GM23338 (cell line): ENCODE results near the gene SUPT7L. TPM values are rescaled to one million over a fixed set of nuclear protein-coding genes. Genes with fewer than 3 reads are reported as not detected.

Source experiments
- ATAC-seq: fragments of 200-7000 bp; cut with Tn5 transposase; 3 replicates; pipeline ENCODE4 v1.9.1; 2020
- DNase-seq: peaks from one replicate; pipeline ENCODE4 v3.0.0-alpha.2; 2015; ENCODE audit warnings: low spot score
- H2AFZ ChIP-seq: fragments of 200-600 bp; sonication (generic); 2 replicates; pipeline ENCODE4 v1.8.0; 2016; ENCODE audit warnings: antibody characterized with exemption, mild to moderate bottlenecking, moderate library complexity
- H3F3A ChIP-seq: fragments of 200-600 bp; sonication (generic); replicated peaks from 2 replicates; pipeline ENCODE4 v1.8.0; 2017; ENCODE audit warnings: antibody characterized with exemption, mixed run types, low read depth
- H3K27ac ChIP-seq: fragments of 200-600 bp; sonication (generic); 2 replicates; pipeline ENCODE4 v1.6.1; 2016; ENCODE audit warnings: low read depth
- H3K27me3 ChIP-seq: fragments of 200-600 bp; sonication (generic); 2 replicates; pipeline ENCODE4 v1.8.0; 2016; ENCODE audit warnings: mild to moderate bottlenecking, mixed run types, moderate library complexity; ENCODE audit not compliant: insufficient read depth
- H3K36me3 ChIP-seq: fragments of 200-600 bp; sonication (generic); 2 replicates; pipeline ENCODE4 v1.8.0; 2016; ENCODE audit warnings: mild to moderate bottlenecking; ENCODE audit not compliant: insufficient read depth
- H3K4me1 ChIP-seq: fragments of 200-600 bp; sonication (generic); 2 replicates; pipeline ENCODE4 v1.8.0; 2016; ENCODE audit warnings: mild to moderate bottlenecking, moderate library complexity; ENCODE audit not compliant: insufficient read depth
- H3K4me2 ChIP-seq: fragments of 200-600 bp; sonication (generic); 2 replicates; pipeline ENCODE4 v1.7.1; 2017; ENCODE audit warnings: mixed run types
- H3K4me3 ChIP-seq: fragments of 200-600 bp; sonication (generic); 2 replicates; pipeline ENCODE4 v1.6.1; 2016; ENCODE audit warnings: mixed run types
- H3K79me2 ChIP-seq: fragments of 200-600 bp; sonication (generic); replicated peaks from 2 replicates; pipeline ENCODE4 v1.8.0; 2017; ENCODE audit warnings: mild to moderate bottlenecking; ENCODE audit not compliant: insufficient read depth
- H3K9me2 ChIP-seq: fragments of 200-600 bp; sonication (generic); 2 replicates; pipeline ENCODE4 v1.8.0; 2017; ENCODE audit not compliant: insufficient read depth
- H4K20me1 ChIP-seq: fragments of 200-600 bp; sonication (generic); replicated peaks from 2 replicates; pipeline ENCODE4 v1.8.0; 2017; ENCODE audit warnings: mild to moderate bottlenecking; ENCODE audit not compliant: insufficient read depth
- H3K27ac Mint-ChIP-seq: 2 replicates; pipeline ENCODE4 v1.8.0; 2020; ENCODE audit warnings: inconsistent platforms, mild to moderate bottlenecking, moderate library complexity, mixed read lengths
- H3K27me3 Mint-ChIP-seq: 3 replicates; pipeline ENCODE4 v1.8.0; 2022; ENCODE audit warnings: low read depth, mild to moderate bottlenecking, moderate library complexity, mixed read lengths, inconsistent platforms; ENCODE audit not compliant: insufficient read depth, poor library complexity
- H3K36me3 Mint-ChIP-seq: 3 replicates; pipeline ENCODE4 v1.8.0; 2021; ENCODE audit warnings: low read depth, mild to moderate bottlenecking, inconsistent platforms, moderate library complexity, mixed read lengths
- H3K4me1 Mint-ChIP-seq: 3 replicates; pipeline ENCODE4 v1.8.0; 2020; ENCODE audit warnings: mild to moderate bottlenecking, inconsistent platforms, mixed read lengths
- H3K4me3 Mint-ChIP-seq: 3 replicates; pipeline ENCODE4 v1.8.0; 2021; ENCODE audit warnings: moderate library complexity, mild to moderate bottlenecking, inconsistent platforms, mixed read lengths
- H3K9me3 Mint-ChIP-seq: 3 replicates; pipeline ENCODE4 v1.8.0; 2020; ENCODE audit warnings: moderate library complexity, mild to moderate bottlenecking, inconsistent platforms, mixed read lengths
- ETS1 ChIP-seq: IDR thresholded peaks from 2 replicates; pipeline ENCODE4 v1.6.1; 2016; ENCODE audit warnings: antibody characterized with exemption
- EZH2 ChIP-seq: fragments of 200-600 bp; sonication (generic); IDR thresholded peaks from one replicate; pipeline ENCODE4 v1.8.0; 2017; ENCODE audit warnings: antibody characterized with exemption, mild to moderate bottlenecking, low read depth; ENCODE audit not compliant: unreplicated experiment
- NANOG ChIP-seq: IDR thresholded peaks from 2 replicates; pipeline ENCODE4 v1.6.1; 2016; ENCODE audit warnings: antibody characterized with exemption, borderline replicate concordance
- REST ChIP-seq: IDR thresholded peaks from one replicate; pipeline ENCODE4 v1.6.1; 2018; ENCODE audit warnings: antibody characterized with exemption; ENCODE audit not compliant: unreplicated experiment
- STAT1 ChIP-seq: IDR thresholded peaks from one replicate; pipeline ENCODE4 v1.6.1; 2016; ENCODE audit warnings: antibody characterized with exemption; ENCODE audit not compliant: unreplicated experiment
- ZNF331 ChIP-seq: fragments of 250-450 bp; sonication (Bioruptor Pico); IDR thresholded peaks from 2 replicates; pipeline ENCODE4 v1.5.0; 2020; ENCODE audit warnings: low read depth, mild to moderate bottlenecking, moderate library complexity
- ZNF462 ChIP-seq: fragments of 250-450 bp; sonication (Bioruptor Pico); IDR thresholded peaks from 2 replicates; pipeline ENCODE4 v1.5.0; 2020; ENCODE audit warnings: mild to moderate bottlenecking, moderate library complexity
- polyA plus RNA-seq: library from polyadenylated mRNA; unstranded; fragments of >200 nt; fragmentation: Nextera tagmentation; extraction: Ambion mirVana; gene quantifications from 2 replicates; pipeline ENCODE4 v1.2.1, GENCODE V29; 2016
- total RNA-seq: library from RNA; depleted of rRNA; stranded (reverse); fragments of >200 nt; shearing (Covaris generic); gene quantifications from 2 replicates; pipeline ENCODE4 v1.2.3, GENCODE V29; 2014

Gene SUPT7L
- total and polyA plus RNA-seq, 2 experiments from 2014 or later, result 13.7 to 16.5 TPM

- no peak for TF ChIP-seq STAT1
- no peak for TF ChIP-seq EZH2
- TF ChIP-seq NANOG, result no peak
- no peak for TF ChIP-seq ETS1
- TF ChIP-seq REST, result no peak
Measured at GRCh38 chr2:27713201-27713600, 49.8 kb upstream of the SUPT7L start (continued).

GRCh38 chr2:27712522-27712921 is 49.1 kb upstream of the SUPT7L start:
- Mint-ChIP-seq H3K4me1 (peaks cover 18% of the 10 kb centered on the region), H3K9me3 (peaks cover 3% of the 10 kb centered on the region; the same call in 1 of the 3 replicates), H3K27ac (no peak overlapping the region), H3K4me3 (no peak overlapping the region), H3K36me3 (no peaks in the 10 kb centered on the region; the same call in 2 of the 3 replicates), H3K27me3 (peaks cover 11% of the 10 kb centered on the region)
- peaks cover 22% of the 10 kb centered on the region; the same call in 1 of the 2 replicates for H3K27me3 ChIP-seq
- no peak for ATAC-seq
- no peaks in the 10 kb centered on the region; the same call in 1 of the 2 replicates for H3F3A ChIP-seq
- H2AFZ ChIP-seq, result no peak overlapping the region
- H3K36me3 ChIP-seq, result no peaks in the 10 kb centered on the region
- H4K20me1 ChIP-seq, result no peaks in the 10 kb centered on the region
- no peak overlapping the region for H3K4me2 ChIP-seq
- H3K4me1 ChIP-seq, result 0 out of 2 replicates have a peak, but pooled peaks cover 7% of the 10 kb centered on the region
- no peak overlapping the region for H3K27ac ChIP-seq
- TF ChIP-seq STAT1, result no peak
- TF ChIP-seq ZNF462 (CRISPR knock-in tag), result no peak
- TF ChIP-seq ETS1, result no peak
- no peak for TF ChIP-seq ZNF331 (CRISPR knock-in tag)
- DNase-seq, result no peak
- no peak overlapping the region for H3K4me3 ChIP-seq
- H3K79me2 ChIP-seq, result no peaks in the 10 kb centered on the region
- no peaks in the 10 kb centered on the region for H3K9me2 ChIP-seq
